GM18861 (cell line): ENCODE measurements around the gene S100B.

Source experiments
- ATAC-seq: cut with Tn5 transposase; IDR thresholded peaks from one replicate; pipeline ENCODE4 v1.9.1; 2021; ENCODE audit not compliant: unreplicated experiment

S100B gene

DNA sequence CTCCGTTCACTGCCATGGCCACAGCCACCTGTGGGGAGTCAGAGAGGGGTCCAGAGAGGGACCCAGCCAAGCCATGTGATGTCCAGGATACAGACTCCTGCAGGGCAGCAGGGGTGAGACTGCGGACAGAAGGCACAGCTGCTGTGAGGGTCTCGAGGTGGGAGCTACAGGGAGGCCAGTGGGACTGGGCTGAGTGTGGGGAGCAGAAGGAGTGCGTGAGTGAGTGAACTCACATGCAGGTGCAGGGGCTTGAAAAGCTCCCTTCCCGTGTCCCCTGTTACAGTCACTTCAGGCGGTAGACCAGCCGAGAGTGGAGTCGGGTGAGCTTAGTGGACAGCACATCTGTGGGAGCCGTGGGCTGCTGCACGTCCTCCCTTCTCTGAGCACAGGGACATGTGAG is 42.4 kb downstream of the S100B start:
- no peak for ATAC-seq

DNA sequence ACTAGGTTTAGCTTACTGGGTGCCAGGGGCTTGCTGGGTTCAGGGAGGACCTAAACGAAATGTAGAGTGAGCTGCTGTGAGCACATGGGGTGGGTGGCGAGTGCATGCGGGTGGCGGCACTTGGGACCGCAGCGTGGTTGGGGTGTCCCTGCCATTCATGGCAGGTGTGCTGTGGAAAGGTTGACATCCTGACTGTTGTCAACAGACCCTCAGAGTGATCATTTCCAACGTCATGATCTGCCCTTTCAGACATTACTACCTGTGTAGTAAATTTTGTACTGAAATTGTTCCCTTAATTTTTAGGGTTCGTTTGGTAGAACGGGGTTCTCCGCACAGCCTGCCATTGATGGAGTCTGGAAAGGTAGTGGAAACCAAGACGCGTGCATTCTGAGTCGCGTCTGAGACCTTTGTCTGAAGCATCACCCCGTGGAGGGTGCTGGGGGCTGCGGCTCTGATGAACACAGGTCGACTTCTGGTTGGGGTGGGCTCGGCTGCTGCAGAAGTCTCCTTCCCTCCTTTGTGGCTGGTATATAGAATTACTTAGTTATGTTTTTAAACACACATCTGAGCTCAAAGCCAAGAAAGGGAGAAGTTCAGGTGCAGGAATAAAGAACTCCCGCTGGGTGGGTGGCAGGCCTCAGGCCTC is 43.3 kb downstream of the S100B start:
- ATAC-seq = no peak

DNA sequence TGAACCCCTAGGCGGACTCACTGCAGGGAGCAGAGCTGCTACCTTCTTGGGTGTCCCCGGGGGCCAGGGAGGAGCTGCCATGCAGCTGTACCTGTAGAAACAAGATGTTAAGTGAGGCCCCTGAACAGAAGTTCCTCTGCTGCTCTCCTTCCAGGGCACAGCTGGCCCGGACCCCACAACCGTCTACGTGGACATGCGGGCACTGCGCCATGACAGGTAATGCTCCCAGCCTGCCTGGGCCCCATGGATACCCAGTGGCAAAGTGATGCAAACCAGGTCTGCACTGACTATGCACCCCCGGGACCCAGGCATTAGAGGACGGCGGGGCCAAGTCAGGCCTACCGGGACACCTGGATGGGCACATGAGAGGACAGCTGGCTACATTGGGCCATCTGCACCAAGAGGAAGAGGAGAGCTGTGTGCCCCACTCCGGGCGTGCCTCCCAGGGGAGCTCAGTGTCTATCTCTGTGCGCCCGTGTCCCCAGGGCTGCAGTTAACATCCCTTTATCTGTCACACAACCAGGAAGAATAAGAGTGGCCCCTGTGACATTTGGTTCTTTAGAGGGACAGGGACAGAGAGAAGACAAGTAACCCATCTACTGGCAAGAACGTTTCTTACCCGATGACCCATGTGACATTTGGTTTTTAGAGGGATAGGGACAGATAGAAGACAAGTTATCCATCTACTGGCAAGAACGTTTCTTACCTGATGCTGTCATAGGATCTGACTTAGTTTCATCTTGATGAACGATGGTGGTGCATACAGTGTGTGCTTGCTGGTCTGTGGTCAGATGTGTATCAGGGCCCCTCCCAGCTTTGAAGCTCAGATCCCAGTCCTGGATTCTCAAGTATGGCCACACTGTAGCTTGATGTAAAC is 44.1 kb downstream of the S100B start:
- ATAC-seq = no peak

DNA sequence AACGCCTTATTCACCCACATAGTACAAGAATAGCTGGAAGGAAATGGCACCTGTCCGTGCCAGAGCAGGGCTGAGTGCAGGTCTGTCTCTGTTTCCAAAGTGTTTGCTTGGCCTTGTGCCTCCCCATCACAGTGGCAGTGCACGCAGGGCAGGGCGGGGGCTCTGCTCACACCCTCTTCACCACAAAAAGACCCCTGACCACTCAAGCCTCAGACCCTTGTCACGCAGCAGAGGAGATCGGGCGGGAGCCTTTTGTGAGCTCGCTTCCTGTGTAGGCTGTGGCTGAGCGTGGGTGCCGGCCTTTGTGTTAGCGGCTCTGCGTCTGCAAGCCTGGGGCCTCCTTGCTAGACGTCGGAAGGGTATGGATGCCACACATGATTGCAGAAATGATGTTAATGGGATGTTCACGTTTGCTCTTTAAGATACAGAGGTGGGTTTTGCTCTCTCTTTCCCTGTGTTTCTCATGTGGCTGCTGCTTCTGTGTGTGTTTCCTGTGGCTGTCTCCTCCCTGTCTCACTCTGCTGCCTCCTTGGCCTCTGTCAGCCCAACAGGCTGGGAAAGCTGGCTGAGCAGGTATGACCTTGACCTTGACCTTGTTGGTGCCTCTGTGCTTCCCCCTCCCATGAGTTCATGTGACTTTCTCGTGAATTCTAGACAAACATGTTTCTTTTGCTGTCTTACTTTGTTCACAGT is 45.4 kb downstream of the S100B start:
- no peak for ATAC-seq

DNA sequence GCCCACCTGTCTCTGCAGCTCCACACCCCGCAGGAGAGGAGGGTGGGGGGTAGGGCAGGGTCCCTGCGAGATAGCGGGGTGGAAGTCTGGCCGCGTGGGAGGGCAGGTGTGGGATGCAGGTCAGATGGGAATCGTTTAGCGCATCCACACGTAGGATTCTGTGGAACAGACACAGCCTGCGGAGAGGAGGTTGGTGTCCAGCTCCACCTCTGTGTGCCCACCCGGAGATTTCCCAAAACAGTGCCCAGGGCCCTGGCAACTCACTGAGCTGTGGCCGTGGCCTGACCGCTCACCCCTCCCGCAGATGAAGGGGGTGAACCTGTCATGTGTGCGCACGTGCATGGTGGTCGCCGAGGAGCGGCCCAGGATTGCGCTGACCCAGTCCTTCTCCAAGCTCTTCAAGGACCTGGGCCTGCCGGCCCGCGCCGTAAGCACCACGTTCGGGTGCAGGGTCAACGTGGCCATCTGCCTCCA is 46.9 kb downstream of the S100B start:
- no peak for ATAC-seq

DNA sequence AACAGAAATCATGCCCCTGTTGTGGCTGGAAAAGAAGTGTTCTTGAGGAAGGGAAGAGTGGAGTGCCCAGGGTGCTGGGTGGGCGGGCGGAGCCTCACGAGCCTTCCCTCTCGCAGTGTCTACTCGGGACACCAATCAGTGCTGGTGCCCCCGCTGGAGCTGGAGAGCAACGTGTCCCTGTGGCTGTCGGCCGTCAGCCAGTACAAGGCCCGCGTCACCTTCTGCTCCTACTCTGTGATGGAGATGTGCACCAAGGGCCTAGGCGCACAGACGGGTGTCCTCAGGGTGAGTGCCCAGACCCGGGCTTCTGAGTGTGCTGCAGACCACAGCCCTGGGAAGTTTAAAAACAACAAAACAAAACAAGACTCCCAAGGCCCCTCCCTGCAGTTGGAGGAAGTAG is 47.4 kb downstream of the S100B start:
- no peak for ATAC-seq

DNA sequence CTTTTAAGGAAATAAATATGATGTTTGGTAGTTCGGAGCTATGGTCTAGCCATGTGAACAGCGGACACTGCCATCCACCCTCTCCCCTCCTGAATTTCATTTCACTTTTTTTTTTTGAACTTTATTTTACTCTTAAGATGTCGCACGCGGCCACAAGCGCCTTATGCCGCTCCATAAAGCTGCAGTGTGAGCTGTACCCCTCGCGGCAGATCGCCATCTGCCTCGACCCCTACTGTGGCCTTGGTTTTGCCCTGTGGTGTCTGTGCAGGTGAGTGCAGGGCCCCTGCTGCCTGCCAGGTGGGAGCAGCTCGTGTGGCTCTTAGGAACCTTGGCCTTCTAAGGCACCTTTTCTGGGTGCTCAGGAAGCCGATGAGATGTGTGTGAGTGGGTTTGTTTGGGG is 48.1 kb downstream of the S100B start:
- no peak for ATAC-seq

DNA sequence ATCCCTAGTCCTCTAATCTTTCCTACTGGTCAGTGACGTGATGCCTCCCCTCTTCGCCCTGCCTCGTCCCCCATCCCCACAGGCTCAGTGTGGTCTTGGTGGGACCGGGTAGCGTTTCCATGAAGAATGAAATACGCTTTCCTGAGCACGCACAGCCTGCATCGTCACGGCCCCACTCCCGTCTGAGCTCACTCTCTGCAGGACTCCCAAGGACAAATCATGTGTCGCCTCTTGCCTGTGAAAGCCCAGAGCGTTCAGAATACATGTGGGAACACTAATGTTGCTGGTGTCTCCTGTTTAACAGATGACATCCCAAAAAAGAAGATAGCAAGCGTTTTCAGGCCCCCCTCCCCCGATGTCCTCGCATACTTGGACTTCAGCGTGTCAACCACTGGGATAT is 49.2 kb downstream of the S100B start:
- ATAC-seq = no peak

DNA sequence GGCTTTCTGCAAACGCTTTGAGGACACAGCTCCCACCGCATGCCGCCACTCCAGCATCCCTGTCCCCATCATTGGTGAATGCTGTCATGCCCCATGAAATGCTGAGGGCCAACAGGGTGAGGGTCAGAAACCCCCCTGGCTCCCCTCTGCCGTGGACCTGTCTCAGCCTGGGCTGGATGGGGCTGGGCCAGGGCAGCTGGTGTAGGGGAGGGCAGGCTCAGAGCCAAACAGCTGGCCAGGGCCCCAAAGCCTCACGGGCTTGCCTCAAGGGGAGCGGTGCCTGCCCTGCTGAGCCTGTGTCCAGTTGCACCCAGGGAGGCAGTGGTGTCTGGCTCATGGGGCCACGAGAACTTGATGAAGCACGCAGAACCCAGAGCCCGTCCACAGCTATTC is 49.7 kb downstream of the S100B start:
- ATAC-seq = no peak

DNA sequence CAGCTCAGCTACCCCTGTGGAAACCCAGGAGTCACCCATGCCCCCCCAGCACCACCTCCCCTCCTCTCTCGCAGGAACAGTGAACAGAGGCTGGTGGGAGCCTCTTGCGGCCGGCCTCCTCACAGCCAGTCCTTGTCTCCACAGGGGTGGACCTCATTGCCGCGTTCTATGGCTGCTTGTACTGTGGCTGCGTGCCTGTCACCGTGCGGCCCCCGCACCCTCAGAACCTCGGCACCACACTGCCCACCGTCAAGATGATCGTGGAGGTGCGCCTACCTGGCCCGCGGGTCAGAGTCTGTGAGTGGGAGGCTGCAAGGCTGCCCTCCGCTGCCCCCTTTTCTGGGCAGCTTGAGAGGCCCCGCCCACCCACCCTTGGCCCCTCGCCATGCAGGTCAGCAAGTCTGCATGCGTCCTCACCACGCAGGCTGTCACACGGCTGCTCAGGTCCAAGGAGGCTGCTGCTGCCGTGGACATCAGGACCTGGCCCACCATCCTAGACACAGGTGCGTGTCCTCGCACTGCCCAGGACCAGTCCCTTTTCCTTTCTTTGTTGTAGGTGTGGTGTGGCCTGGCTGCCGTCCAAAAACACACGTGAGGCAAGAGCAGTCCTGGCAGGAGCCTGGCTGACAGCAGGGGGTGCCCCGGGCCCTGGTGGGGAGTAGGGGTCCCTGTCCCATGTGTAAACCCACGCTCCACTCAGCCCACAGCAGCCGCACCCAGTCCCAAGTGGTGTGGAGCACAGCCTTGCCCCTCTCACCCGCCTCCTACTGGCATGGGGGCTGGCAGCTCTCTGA is 50.3 kb downstream of the S100B start:
- ATAC-seq = no peak

DNA sequence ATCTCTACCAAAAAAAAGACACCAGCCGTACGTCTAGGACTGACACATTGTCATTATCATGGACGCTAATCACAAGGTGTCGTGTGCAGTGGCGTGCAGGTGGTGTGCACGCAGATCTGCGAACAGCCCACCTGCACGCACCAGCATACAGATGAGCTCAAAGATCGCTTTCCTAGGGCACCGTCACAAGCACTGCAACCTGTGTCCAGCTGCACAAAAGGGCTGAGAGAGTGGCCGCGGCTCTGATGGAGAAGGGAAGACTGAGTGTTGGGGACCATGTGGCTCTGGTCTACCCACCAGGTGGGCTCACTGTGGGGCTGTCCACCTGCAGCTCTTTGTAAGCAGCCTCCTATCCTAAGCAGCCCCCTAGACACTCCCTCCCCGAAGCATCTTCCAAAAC is 50.9 kb downstream of the S100B start:
- ATAC-seq = no peak

DNA sequence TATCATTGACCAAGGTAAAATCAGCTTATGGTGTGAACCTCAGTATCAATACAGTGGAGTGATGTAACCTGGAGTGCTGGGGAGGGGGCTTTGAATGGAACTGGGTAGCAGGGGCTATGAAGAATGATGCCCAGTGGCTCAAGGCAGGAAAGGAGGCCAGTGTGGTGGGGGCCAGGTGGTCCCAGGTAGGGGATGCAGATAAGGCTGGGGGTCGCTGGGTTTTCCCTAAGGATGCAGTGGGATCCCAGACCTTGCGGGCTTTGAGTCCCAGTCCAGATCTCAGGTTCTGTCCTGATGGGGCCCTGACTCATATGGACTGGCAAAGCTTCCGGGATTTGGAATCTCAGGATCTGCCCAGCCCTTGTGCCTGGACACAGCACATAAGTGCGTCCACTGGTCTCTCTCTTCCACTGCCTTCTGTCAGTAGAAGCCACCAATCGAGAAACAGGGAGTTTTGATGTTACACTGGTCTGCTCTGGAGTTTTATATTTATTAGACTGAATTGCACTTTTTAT is 52.0 kb downstream of the S100B start:
- ATAC-seq = no peak

DNA sequence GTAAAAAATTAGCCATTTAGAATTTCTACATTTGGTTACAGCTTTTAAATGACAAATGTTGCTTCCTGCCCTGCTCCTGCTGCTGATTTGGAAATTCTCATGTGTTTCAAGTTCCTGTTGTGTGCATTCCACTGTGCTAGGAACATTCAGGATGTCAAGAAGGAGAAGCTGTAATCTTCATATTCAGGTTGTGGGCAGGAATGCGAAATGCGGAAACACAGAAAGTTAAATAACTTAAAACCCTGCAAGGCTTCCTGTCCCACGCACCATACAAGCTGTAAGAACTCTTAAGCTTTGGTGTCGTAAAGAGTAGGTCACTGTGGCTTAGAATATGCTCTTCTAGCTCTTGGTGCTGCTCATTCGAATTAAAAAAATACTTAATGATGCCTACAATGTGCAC is 52.6 kb downstream of the S100B start:
- ATAC-seq = no peak

DNA sequence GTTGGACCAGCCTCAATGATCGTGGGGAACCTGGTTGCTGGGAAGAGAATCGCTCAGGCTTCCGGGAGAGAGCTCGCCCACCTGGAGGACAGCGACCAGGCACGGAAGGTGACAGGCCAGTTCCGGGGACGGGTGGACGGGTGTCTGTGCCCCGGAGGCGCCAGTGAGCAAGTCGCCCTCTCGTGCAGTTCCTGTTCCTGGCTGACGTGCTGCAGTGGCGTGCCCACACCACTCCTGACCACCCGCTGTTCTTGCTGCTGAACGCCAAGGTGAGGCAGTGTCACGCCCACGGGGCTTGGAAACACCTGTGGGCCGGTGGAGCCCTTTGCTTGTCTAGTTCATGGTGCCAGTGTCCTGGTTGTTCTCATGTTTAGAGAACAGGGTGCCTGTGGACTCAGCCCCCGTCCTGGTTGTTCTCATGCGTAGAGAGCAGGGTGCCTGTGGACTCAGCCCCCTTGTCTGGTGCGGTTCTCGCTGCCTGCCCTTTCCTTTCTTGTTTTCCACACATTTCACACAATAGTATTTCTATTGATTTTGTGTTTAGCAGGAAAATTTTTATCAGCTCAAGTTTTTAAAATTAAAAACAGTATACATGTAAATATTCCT is 53.1 kb downstream of the S100B start:
- ATAC-seq = no peak

DNA sequence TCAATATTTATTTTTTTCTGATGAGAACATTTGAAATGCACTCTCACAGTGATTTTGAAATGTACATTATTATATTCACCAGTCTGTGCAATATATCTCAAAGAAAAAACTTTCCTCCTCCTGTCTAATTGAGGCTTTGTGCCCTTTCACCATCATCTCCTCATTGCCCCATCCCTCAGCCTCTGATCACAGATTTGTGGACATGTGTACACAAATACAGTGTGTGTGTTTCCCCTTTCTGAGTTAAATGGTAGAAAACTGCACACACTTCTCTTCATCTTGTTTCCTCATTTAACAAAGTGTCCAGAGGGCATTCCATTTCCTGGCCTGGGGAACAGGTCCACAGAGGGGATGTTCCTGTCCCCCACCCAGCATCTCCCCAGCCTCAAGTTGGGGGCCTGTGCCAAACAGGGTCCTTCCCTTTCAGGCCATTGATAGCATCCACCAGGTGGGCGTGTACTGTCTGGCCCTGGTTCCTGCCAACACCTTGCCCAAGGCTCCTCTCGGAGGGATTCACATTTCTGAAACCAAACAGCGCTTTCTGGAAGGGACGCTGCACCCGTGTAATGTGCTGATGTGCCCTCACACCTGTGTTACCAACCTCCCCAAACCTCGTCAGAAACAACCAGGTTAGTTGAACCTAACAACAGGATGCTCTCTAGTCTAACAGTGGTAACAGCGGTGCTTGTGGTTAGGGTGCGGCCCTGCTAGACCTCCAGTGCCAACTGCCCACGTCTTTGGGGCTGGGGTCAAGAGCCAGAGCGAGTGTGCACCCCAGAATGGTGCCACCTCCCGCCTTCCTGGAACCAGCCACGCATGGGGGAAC is 54.6 kb downstream of the S100B start:
- no peak for ATAC-seq

DNA sequence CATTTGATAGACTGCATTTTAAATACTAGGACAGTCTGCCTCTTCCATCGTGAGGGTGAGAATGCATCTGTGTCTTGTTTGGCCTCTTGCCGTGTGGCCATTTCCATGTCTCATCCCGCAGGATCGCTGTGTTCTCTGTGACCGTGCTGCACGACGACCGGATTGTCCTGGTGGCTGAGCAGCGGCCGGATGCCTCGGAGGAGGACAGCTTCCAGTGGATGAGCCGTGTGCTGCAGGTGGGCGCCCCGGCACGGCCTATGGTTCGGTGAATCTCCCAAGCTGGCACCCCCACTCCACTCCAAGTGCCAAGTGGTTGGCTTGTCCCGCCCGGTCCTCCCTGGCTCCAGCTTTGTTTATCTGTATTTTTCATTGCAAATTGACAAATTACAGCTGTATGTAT is 55.2 kb downstream of the S100B start:
- no peak for ATAC-seq
